Thyroid gland (tissue), 4 donors: Measurements from ENCODE around the gene CYP2F1. TPM values are rescaled to one million over a fixed set of nuclear protein-coding genes. Genes with fewer than 3 reads are reported as not detected.

Experiments
- DNase-seq, 2 donors: peaks; one replicate each; pipeline ENCODE4 v3.0.0-alpha.2; 2019
- H3K27ac ChIP-seq, 3 donors: fragments of 200-600 bp; sonication (generic); 1 replicate in 2 of 3; 2 replicates in 1 of 3; pipeline ENCODE4 v1.5.1; 2016 to 2019; ENCODE audit warnings: mild to moderate bottlenecking in 1 of 3, moderate library complexity in 1 of 3
- H3K27me3 ChIP-seq: fragments of 200-600 bp; sonication (generic); one replicate; pipeline ENCODE4 v1.5.1; 2019
- H3K36me3 ChIP-seq, 2 donors: fragments of 200-600 bp; sonication (generic); one replicate each; pipeline ENCODE4 v1.5.1; 2016 to 2019
- H3K4me1 ChIP-seq, 2 donors: fragments of 200-600 bp; sonication (generic); one replicate each; pipeline ENCODE4 v1.5.1; 2017 to 2019
- H3K4me3 ChIP-seq, 3 donors: fragments of 200-600 bp; sonication (generic); replicated peaks in 1 of 3; 1 replicate in 2 of 3; 2 replicates in 1 of 3; pipeline ENCODE4 v1.5.1; 2016; ENCODE audit warnings: mild to moderate bottlenecking in 1 of 3
- H3K9me3 ChIP-seq: fragments of 200-600 bp; sonication (generic); one replicate; pipeline ENCODE4 v1.5.1; 2017
- POLR2A ChIP-seq, 2 donors: fragments of 450-650 bp; IDR thresholded peaks; one replicate each; pipeline ENCODE4 v1.6.1; 2017; ENCODE audit warnings: antibody characterized with exemption in 2 of 2, mild to moderate bottlenecking in 2 of 2, moderate library complexity in 1 of 2
- WGBS, 2 donors: methylation state at CpG; one replicate each; pipeline ENCODE4 v1.1.5; 2017; 5-methylcytosine and 5-hydroxymethylcytosine counted together
- intact Hi-C: fragments of 100-400 bp; cut with DNase I; formaldehyde crosslinking; loops from one replicate; pipeline ENCODE4 v1.15.1; 2023
- total RNA-seq, 4 donors: library from RNA; depleted of rRNA; stranded (reverse); fragments of >200 nt; gene quantifications; one replicate each; pipeline ENCODE4 v1.2.3, GENCODE V29; 2016
- TF ChIP-seq, protein P1 (sequence below), 6 experiments: fragments of 200-600 bp in 3 of 6; fragments of 450-650 bp in 3 of 6; sonication (generic) in 3 of 6; IDR thresholded peaks; one replicate each; pipeline ENCODE4 v1.5.1; 2016 to 2019; ENCODE audit warnings: antibody characterized with exemption in 6 of 6, mild to moderate bottlenecking in 2 of 6, inconsistent platforms in 1 of 6, moderate library complexity in 1 of 6

The CYP2F1 gene
- total RNA-seq, 4 donors from 2014 or later: not detected

DNA sequence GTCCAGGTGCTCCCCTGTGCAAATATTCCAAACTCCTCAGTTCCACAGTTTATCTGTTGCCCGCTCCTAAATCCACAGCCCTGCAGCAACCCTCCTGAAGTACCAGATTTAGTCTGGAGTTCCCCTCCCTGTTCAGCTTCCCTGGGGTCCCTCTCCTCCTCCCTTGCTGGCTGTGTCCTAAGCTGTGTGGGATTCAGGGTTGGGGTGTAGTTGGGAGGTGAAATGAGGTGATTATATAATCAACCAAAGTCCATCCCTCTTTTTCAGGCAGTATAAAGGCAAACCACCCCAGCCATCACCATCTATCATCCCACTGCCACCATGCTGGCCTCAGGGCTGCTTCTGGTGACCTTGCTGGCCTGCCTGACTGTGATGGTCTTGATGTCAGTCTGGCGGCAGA is 26.1 kb upstream of the CYP2F1 start, which contains the start of gene CYP2A13:
Gene CYP2A13 (plus strand): TSS at position 301 of the 400 bp plus-strand sequence. CDS start 21 bp downstream, at position 322.
- no peaks in the 10 kb centered on the region for H3K4me1 ChIP-seq
- H3K4me3 ChIP-seq: no peak within 1 kb of the TSS
- DNase-seq: no peak
- no peaks in the 10 kb centered on the region for H3K9me3 ChIP-seq
- WGBS, 2 donors: 76 to 89% methylated on average over 2 of the region's 2 CpGs
- H3K27me3 ChIP-seq: no peaks in the 10 kb centered on the region
- intact Hi-C loops: no loop called here
- no peaks in the 10 kb centered on the region for H3K36me3 ChIP-seq
- H3K27ac ChIP-seq: no peak within 1 kb of the TSS
- TF ChIP-seq, protein P1, sequence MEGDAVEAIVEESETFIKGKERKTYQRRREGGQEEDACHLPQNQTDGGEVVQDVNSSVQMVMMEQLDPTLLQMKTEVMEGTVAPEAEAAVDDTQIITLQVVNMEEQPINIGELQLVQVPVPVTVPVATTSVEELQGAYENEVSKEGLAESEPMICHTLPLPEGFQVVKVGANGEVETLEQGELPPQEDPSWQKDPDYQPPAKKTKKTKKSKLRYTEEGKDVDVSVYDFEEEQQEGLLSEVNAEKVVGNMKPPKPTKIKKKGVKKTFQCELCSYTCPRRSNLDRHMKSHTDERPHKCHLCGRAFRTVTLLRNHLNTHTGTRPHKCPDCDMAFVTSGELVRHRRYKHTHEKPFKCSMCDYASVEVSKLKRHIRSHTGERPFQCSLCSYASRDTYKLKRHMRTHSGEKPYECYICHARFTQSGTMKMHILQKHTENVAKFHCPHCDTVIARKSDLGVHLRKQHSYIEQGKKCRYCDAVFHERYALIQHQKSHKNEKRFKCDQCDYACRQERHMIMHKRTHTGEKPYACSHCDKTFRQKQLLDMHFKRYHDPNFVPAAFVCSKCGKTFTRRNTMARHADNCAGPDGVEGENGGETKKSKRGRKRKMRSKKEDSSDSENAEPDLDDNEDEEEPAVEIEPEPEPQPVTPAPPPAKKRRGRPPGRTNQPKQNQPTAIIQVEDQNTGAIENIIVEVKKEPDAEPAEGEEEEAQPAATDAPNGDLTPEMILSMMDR (IDR thresholded peaks at IDR 0.05): no peak
- no peak for TF ChIP-seq POLR2A (IDR thresholded peaks at IDR 0.05)

DNA sequence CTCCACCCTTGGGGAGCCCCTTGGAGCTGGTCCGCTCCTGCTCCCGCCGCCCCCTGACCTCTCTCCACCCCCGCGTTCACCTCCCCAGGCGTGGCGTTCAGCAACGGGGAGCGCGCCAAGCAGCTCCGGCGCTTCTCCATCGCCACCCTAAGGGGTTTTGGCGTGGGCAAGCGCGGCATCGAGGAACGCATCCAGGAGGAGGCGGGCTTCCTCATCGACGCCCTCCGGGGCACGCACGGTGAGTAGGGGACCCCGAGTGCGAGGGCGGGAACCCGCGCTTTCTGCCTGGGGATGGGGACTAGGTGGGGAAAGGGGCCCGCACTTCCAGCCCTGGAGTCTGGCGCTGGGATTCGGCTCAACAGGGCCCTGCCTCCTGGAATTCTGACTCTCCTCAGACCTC is 24.3 kb upstream of the CYP2F1 start:
- WGBS, 2 donors: 0 to 1% methylated on average over 13 of the region's 32 CpGs
- H3K36me3 ChIP-seq: no peaks in the 10 kb centered on the region
- H3K27me3 ChIP-seq: no peaks in the 10 kb centered on the region
- no peak overlapping the region for H3K27ac ChIP-seq
- no peak overlapping the region for H3K4me3 ChIP-seq
- no peak for DNase-seq
- TF ChIP-seq, protein P1 (IDR thresholded peaks at IDR 0.05): no peak
- no peak for TF ChIP-seq POLR2A (IDR thresholded peaks at IDR 0.05)
- intact Hi-C loops: no loop called here
- H3K4me1 ChIP-seq: no peaks in the 10 kb centered on the region
- no peaks in the 10 kb centered on the region for H3K9me3 ChIP-seq

DNA sequence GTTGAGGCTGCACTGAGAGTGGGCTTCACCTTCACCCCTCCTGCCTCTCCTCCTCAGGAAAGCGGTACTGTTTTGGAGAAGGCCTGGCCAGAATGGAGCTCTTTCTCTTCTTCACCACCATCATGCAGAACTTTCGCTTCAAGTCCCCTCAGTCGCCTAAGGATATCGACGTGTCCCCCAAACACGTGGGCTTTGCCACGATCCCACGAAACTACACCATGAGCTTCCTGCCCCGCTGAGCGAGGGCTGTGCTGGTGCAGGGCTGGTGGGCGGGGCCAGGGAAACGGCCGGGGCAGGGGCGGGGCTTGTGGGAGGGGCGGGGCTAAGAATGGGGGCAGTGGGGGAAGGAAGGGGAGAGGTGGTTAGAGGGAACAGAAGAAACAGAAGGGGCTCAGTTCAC is 18.5 kb upstream of the CYP2F1 start:
- Histone ChIP-seq H3K27me3 (no peaks in the 10 kb centered on the region), H3K9me3 (no peaks in the 10 kb centered on the region), H3K4me1 (no peaks in the 10 kb centered on the region), H3K36me3 (no peaks in the 10 kb centered on the region), H3K27ac (no peak overlapping the region), H3K4me3 (no peak overlapping the region)
- 55 to 69% methylated on average over 15 of the region's 15 CpGs for WGBS, 2 donors
- intact Hi-C loops: no loop called here
- no peak for TF ChIP-seq POLR2A (IDR thresholded peaks at IDR 0.05)
- TF ChIP-seq, protein P1 (IDR thresholded peaks at IDR 0.05): no peak
- no peak for DNase-seq

DNA sequence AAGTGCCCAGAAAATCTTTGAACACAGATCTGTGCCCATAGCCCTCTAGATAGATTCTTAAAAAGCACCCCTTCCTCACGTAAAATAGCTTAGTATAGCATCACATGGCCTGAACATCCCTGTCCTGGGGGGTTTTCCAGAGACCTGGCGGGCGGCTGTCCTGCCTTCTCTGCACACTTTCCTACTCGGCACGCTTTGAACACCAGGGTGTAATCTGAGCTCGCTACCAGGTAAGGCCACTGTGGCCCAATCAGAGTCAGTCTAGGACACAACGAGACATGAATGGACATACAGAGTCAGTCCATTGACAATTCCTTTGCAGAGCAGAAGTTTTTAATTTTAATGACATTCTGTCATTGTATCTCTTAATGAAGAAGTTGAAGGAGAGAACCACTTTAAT is 17.9 kb upstream of the CYP2F1 start:
- Histone ChIP-seq H3K4me3 (no peak overlapping the region), H3K27ac (no peak overlapping the region), H3K9me3 (no peaks in the 10 kb centered on the region), H3K4me1 (no peaks in the 10 kb centered on the region), H3K27me3 (no peaks in the 10 kb centered on the region), H3K36me3 (no peaks in the 10 kb centered on the region)
- intact Hi-C loops: no loop called here
- DNase-seq: no peak
- TF ChIP-seq, protein P1 (IDR thresholded peaks at IDR 0.05): no peak
- TF ChIP-seq POLR2A (IDR thresholded peaks at IDR 0.05): no peak
- WGBS, 2 donors: 70 to 74% methylated on average over 7 of the region's 7 CpGs

DNA sequence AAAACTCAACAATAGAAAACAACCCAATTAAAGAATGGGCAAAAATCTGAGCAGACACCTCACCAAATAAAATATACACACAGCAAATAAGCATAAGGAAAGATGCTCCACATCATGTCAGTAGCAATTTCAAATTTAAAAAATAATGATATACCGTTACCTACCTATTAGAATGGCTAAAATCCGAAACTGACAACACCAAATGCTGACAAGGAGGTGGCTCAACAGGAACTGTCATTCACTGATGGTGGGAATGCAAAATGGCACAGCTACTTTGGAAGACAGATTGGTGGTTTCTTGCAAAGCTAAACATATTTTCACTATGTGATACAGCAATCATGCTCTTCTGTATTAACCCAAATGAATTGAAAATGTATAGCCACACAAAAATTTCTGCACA is 16.9 kb upstream of the CYP2F1 start:
- Histone ChIP-seq H3K36me3 (no peaks in the 10 kb centered on the region), H3K4me1 (no peaks in the 10 kb centered on the region), H3K27me3 (no peaks in the 10 kb centered on the region), H3K27ac (no peak overlapping the region), H3K4me3 (no peak overlapping the region), H3K9me3 (no peaks in the 10 kb centered on the region)
- 82 to 83% methylated on average over 2 of the region's 2 CpGs for WGBS, 2 donors
- DNase-seq: no peak
- TF ChIP-seq, protein P1 (IDR thresholded peaks at IDR 0.05): no peak
- no peak for TF ChIP-seq POLR2A (IDR thresholded peaks at IDR 0.05)
- intact Hi-C loops: no loop called here
